GM23248 (cell line): ENCODE data around the gene CYP2R1. TPM values are rescaled to one million over a fixed set of nuclear protein-coding genes. Genes with fewer than 3 reads are reported as not detected.

Source experiments
- DNase-seq: peaks from one replicate; pipeline ENCODE4 v3.0.0-alpha.2; 2015
- H2AFZ ChIP-seq: fragments of 200-600 bp; sonication (generic); 2 replicates; pipeline ENCODE4 v1.6.1; 2016; ENCODE audit warnings: antibody characterized with exemption
- H3F3A ChIP-seq: fragments of 200-600 bp; sonication (generic); 2 replicates; pipeline ENCODE4 v1.6.1; 2016; ENCODE audit warnings: mild to moderate bottlenecking, antibody characterized with exemption, mixed run types; ENCODE audit not compliant: insufficient read depth
- H3K27ac ChIP-seq: fragments of 200-600 bp; sonication (generic); 2 replicates; pipeline ENCODE4 v1.5.1; 2016; ENCODE audit warnings: mild to moderate bottlenecking
- H3K27me3 ChIP-seq: fragments of 200-600 bp; sonication (generic); replicated peaks from 2 replicates; pipeline ENCODE4 v1.6.1; 2016; ENCODE audit warnings: mild to moderate bottlenecking; ENCODE audit not compliant: insufficient read depth
- H3K36me3 ChIP-seq: fragments of 200-600 bp; sonication (generic); 2 replicates; pipeline ENCODE4 v1.6.1; 2016; ENCODE audit warnings: low read depth, mild to moderate bottlenecking
- H3K4me1 ChIP-seq: fragments of 200-600 bp; sonication (generic); 2 replicates; pipeline ENCODE4 v1.6.1; 2016; ENCODE audit warnings: mild to moderate bottlenecking; ENCODE audit not compliant: insufficient read depth
- H3K4me2 ChIP-seq: fragments of 200-600 bp; sonication (generic); one replicate; pipeline ENCODE4 v1.6.1; 2016; ENCODE audit warnings: mild to moderate bottlenecking; ENCODE audit not compliant: unreplicated experiment
- H3K4me3 ChIP-seq: fragments of 200-600 bp; sonication (generic); 2 replicates; pipeline ENCODE4 v1.5.1; 2016; ENCODE audit warnings: mild to moderate bottlenecking
- H3K79me2 ChIP-seq: fragments of 200-600 bp; sonication (generic); 2 replicates; pipeline ENCODE4 v1.6.1; 2016; ENCODE audit warnings: mild to moderate bottlenecking; ENCODE audit not compliant: insufficient read depth
- H3K9ac ChIP-seq: fragments of 200-600 bp; sonication (generic); 2 replicates; pipeline ENCODE4 v1.6.1; 2016; ENCODE audit warnings: mild to moderate bottlenecking
- H3K9me2 ChIP-seq: fragments of 200-600 bp; sonication (generic); 2 replicates; pipeline ENCODE4 v1.6.1; 2016; ENCODE audit warnings: mixed run types, mild to moderate bottlenecking, moderate library complexity; ENCODE audit not compliant: insufficient read depth
- H3K9me3 ChIP-seq: fragments of 200-600 bp; sonication (generic); one replicate; pipeline ENCODE4 v1.6.1; 2017; ENCODE audit warnings: low read depth
- H4K20me1 ChIP-seq: fragments of 200-600 bp; sonication (generic); 2 replicates; pipeline ENCODE4 v1.6.0; 2016; ENCODE audit not compliant: insufficient read depth
- EZH2 ChIP-seq: fragments of 200-600 bp; sonication (generic); IDR thresholded peaks from 2 replicates; pipeline ENCODE4 v1.6.1; 2018; ENCODE audit warnings: antibody characterized with exemption, mild to moderate bottlenecking; ENCODE audit not compliant: insufficient read depth, poor library complexity, severe bottlenecking
- EZH2phosphoT487 ChIP-seq: fragments of 200-600 bp; sonication (generic); IDR thresholded peaks from 2 replicates; pipeline ENCODE4 v1.6.1; 2018; ENCODE audit warnings: antibody characterized with exemption, moderate library complexity, mild to moderate bottlenecking, low read depth; ENCODE audit not compliant: insufficient read depth
- WGBS, 2 experiments: methylation state at CpG; one replicate each; pipeline ENCODE4 v1.1.6; 2015 to 2017; ENCODE audit warnings: low lambda C conversion rate in 2 of 2, low coverage in 1 of 2; ENCODE audit errors: missing lambda C conversion rate in 2 of 2; 5-methylcytosine and 5-hydroxymethylcytosine counted together
- in situ Hi-C: fragments of 300-500 bp; cut with MboI; formaldehyde crosslinking; loops from 2 replicates; pipeline ENCODE4 v1.15.0; 2020
- polyA plus RNA-seq: library from polyadenylated mRNA; unstranded; fragments of >200 nt; fragmentation: Nextera tagmentation; extraction: Ambion mirVana; gene quantifications from 2 replicates; pipeline ENCODE4 v1.2.1, GENCODE V29; 2016
- total RNA-seq: library from RNA; depleted of rRNA; stranded (reverse); fragments of >200 nt; shearing (Covaris generic); gene quantifications from 2 replicates; pipeline ENCODE4 v1.2.3, GENCODE V29; 2014

Gene CYP2R1
- total and polyA plus RNA-seq, 2 experiments from 2014 or later = 4.2 to 8.2 TPM

DNA sequence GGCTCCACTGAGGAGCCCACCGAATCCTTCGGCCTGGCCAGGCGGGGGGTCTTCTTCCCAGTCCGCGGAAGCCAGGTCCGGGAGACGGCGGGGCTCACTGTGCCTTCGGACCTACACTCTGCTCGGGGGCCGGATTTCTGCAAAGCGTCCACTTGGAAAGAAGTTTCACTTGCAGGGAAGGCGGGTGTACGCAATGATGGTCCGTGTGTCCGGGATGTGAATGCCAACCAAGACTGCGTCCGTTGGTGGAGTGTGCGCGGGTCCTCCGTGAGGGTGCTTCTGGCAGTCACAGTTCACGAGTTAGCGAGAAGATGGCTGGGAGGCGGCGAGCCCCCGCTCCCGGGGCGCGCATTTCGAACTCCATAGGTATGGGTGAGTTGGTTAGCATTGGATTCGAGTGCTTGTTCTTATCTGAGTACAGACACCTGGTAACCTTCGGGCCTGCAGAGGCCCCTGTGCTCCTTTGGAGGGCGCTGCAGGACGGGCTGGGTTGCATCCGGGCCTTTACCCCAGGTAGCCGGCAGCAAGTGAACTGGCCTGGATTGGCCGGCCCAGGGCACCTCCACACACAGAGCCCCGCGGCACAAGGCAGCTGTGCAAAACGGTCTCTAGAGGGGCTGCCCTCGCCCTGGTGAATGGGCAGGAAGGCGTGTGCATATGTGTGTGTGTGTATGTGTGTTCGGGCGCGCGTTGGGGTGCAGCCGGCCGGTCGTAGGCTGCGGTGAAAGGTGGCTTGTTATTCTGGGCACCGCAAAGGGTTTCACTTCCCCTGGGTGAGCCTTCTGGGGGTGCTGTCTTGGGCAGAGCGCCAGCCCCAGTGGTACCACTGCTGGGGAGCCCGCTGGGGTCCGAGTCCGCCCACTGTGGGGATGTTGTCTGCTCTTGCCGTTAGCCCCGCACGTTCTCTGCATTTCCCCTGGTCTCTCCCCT lies 13.3 kb upstream of the CYP2R1 start:
- peak overlapping the region; percentile 45; the same call in 1 of the 2 replicates for H3K9ac ChIP-seq
- 22% methylated on average over 57 to 58 of the region's 58 CpGs for WGBS, 2 experiments

DNA sequence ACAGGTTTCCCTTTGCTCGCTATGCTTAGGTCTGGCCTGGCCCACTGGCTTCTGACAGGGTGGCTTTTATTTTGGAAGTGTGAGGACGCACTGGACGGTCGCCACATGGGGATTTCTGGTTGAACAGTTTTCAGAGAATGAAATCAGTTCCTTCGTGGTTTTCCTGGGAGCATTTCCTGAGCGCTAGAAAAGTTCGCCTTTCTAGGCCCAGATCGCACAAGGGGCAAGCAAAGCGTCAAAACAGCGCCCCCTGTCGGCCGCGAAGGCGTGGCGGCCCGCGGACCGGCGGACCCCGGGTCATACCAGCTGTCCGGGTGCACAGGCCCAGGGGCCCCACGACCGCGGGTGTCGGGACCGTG lies 12.7 kb upstream of the CYP2R1 start:
- Histone ChIP-seq H3K9me2 (no peaks in the 10 kb centered on the region), H3K4me1 (no peaks in the 10 kb centered on the region; the same call in 1 of the 2 replicates), H3K27ac (no peak overlapping the region), H3K9ac (peak overlapping the region; percentile 45), H2AFZ (peak overlapping the region; percentile 86), H3F3A (peaks cover 8% of the 10 kb centered on the region), H3K79me2 (no peaks in the 10 kb centered on the region), H4K20me1 (no peaks in the 10 kb centered on the region), H3K4me3 (peak overlapping the region; percentile 67), H3K36me3 (no peaks in the 10 kb centered on the region), H3K9me3 (no peaks in the 10 kb centered on the region), H3K27me3 (peaks cover 4% of the 10 kb centered on the region; the same call in 1 of the 2 replicates), H3K4me2 (peak overlapping the region; percentile 78)
- TF ChIP-seq EZH2 = no peak
- no peak for TF ChIP-seq EZH2phosphoT487
- DNase-seq = peak; percentile 74
- in situ Hi-C loops = loop anchor here (25.0 kb wide), 1 partner anchor 367 kb away; no protein-coding TSS in a partner anchor
- 3 to 4% methylated on average over 19 to 26 of the region's 26 CpGs for WGBS, 2 experiments

More for the DNA sequence above, 13.3 kb upstream of the CYP2R1 start:
- DNase-seq = peak; percentile 47
- Histone ChIP-seq H3K36me3 (no peaks in the 10 kb centered on the region), H3K4me3 (peak overlapping the region; percentile 67), H3K9me3 (no peaks in the 10 kb centered on the region), H3K27me3 (peaks cover 6% of the 10 kb centered on the region; the same call in 1 of the 2 replicates), H3F3A (peaks cover 8% of the 10 kb centered on the region), H3K79me2 (no peaks in the 10 kb centered on the region), H3K4me2 (peak overlapping the region; percentile 78), H4K20me1 (no peaks in the 10 kb centered on the region), H2AFZ (peak overlapping the region; percentile 86), H3K27ac (no peak overlapping the region), H3K9me2 (no peaks in the 10 kb centered on the region), H3K4me1 (no peaks in the 10 kb centered on the region; the same call in 1 of the 2 replicates)
- TF ChIP-seq EZH2 = no peak
- no peak for TF ChIP-seq EZH2phosphoT487
- in situ Hi-C loops = loop anchor here (25.0 kb wide), 1 partner anchor 368 kb away; no protein-coding TSS in a partner anchor

DNA sequence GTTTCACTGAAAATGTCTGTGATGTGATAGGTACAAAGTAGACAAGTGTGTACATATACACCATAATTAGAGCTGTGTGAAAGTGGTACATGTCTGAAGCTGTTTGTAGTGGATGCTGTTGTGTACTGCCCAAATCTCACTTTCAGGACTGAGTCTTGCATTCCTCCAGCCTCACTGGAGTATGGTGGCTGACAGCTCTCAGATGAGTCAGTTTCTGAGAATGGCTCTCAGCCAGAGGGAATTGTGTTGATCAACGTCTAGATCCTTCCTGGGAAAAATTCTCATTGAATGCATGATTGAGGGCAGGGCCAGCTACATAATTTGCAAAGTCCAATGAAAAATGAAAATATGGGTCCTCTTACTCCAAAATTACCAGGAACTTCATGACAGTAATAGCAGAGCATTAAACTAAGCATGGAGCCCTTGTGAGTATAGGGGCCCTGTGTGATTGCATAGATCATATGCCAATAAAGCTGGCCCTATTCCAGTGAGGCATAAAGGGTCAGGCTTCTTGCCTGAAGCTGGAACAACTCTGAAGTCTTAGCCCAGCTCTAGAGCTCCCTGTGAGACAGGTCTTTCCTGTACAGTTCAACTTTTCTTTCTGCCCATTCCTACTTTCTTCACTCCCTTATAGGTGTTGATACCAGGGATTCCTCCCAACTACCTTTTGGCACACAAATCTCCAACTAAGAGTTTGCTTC lies 10.8 kb upstream of the CYP2R1 start:
- H3K27ac ChIP-seq = no peak overlapping the region
- TF ChIP-seq EZH2phosphoT487 (no peak), EZH2 (no peak)

DNA sequence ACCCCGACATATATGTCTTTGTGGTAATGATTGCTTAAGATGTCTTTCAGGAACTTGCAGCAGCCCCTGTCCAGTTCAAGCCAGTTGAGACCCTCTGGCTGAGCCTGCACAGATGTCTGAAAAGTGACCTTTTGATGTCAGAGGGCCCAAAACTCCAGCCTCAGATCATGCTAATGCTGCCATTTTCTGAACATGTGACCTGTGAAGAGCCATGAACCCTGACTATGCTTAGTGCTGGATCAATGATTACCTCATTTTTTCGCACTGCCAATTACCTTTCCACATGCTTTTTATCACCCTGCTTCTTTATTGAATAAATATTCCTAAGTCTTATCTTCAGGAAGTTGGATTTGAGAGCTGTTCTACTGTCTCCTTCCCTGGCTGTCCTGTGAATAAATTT lies 6.9 kb upstream of the CYP2R1 start:
- Histone ChIP-seq H3K4me1 (no peaks in the 10 kb centered on the region), H3K79me2 (no peaks in the 10 kb centered on the region), H3F3A (no peaks in the 10 kb centered on the region), H3K27me3 (no peaks in the 10 kb centered on the region), H3K36me3 (no peaks in the 10 kb centered on the region), H3K27ac (no peak overlapping the region), H3K9me2 (no peaks in the 10 kb centered on the region), H4K20me1 (no peaks in the 10 kb centered on the region), H3K4me2 (no peak overlapping the region), H3K9me3 (no peaks in the 10 kb centered on the region), H3K4me3 (no peak overlapping the region), H2AFZ (no peak overlapping the region), H3K9ac (no peak overlapping the region)
- in situ Hi-C loops = no loop called here
- DNase-seq = no peak
- TF ChIP-seq EZH2 = no peak
- TF ChIP-seq EZH2phosphoT487 = no peak
- WGBS, 2 experiments = 43 to 46% methylated on average over 2 of the region's 2 CpGs

More for the DNA sequence above, 10.8 kb upstream of the CYP2R1 start:
- DNase-seq = peak; percentile 51
- in situ Hi-C loops = loop anchor here (25.0 kb wide), 1 partner anchor 365 kb away; no protein-coding TSS in a partner anchor
- no peak overlapping the region for H2AFZ ChIP-seq
- H4K20me1 ChIP-seq = no peaks in the 10 kb centered on the region
- H3K36me3 ChIP-seq = no peaks in the 10 kb centered on the region
- no peak overlapping the region for H3K4me2 ChIP-seq
- no peaks in the 10 kb centered on the region for H3K79me2 ChIP-seq
- no peaks in the 10 kb centered on the region for H3K9me3 ChIP-seq
- H3K4me1 ChIP-seq = no peaks in the 10 kb centered on the region; the same call in 1 of the 2 replicates
- no peaks in the 10 kb centered on the region for H3K27me3 ChIP-seq
- H3K4me3 ChIP-seq = no peak overlapping the region
- H3K9me2 ChIP-seq = no peaks in the 10 kb centered on the region
- H3K9ac ChIP-seq = no peak overlapping the region
- 0% methylated on average over 1 of the region's 1 CpG for WGBS, 2 experiments
- H3F3A ChIP-seq = no peaks in the 10 kb centered on the region
